SKM-1 treated with dmso at 0.1 percent for 144 hours (cell line): ENCODE results near the gene GAPDH.
A peak's percentile ranks its signal among the peaks of the same experiment; 100 is the strongest.
"Not testable (repeated sequence)": the region's sequence is repeated elsewhere in the genome, so short reads cannot be mapped to it uniquely, and the experiment has no call there.

ENCODE experiments used
- DNase-seq: peaks from one replicate; lab custom pipeline; 2025; ENCODE audit not compliant: unreplicated experiment; lab: John Stamatoyannopoulos, UW

GAPDH gene

DNA sequence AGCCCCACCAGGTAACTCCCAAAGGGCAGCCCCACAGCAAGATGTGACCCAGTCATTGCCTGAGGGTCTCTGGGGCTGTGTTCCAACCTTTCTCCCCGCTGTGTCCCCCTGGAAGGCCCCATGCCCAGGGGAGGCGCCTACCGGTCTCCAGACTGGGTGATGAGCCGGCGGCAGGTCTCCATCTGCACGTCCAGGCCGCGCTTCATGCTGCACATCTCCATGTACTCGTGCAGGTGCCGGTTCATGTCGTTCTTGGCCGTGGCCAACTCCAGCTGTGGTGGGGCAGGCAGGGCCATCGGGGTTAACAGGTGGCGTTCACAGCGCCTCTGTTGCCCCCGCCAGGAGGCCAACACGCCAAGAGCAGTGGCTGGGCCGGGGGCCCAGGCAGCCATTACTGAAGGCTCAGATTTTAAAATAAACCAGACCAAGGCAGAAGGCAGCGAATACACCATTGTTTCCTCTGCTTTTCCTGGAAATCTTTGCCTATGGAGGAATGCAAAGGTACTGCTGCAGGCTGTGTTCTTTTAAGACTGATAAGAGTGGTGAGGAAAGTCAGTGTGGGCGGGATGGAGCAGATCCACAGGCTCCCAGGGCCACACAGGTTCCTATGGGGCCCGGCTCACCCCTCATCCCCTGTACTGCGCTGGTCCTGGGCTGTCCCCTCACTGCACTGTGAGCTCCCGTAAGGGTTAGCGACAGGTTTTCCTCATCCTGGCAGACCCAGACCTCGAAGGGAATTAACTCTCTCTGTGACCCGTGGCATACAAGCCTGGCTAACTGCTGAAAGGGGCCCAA lies 7.3 kb downstream of the GAPDH start:
- DNase-seq: no peak

DNA sequence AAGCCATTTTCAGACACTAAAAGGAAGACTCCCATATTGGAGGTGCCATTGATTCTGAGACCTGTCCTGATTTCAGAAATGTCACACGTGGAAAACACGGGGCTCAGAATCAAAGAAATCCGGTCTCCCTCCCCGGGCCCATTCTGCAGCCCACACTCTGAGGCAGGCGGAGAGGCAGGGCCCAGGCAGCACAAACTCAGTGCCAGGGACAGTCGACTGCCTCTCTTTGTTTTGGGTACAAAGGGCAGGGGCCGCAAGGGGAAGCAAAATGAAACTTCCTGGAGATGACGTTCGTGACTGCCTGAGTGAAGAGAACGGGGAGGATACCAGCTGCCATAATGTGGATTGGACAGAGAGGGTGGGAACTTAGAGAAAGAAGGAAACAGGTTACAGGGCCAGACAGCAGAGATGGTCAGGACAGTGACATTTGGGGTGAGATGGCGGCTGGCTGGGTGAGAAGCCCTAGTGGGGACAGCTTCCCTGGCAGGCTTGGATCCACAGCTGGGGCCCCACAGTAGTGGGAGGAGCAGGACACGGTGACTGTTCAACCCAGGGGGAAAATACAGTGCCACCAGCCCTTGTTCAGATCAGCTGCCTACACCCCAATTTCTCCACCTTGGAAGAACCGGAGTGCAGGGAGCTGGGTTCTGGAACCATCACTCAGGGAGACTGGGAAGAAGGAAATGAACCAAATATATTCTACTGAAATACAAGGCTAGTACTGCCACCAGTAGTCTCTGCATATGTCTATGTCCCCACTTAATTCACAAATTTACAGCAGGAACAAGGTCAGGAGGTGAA lies 8.1 kb downstream of the GAPDH start:
- DNase-seq: no peak

DNA sequence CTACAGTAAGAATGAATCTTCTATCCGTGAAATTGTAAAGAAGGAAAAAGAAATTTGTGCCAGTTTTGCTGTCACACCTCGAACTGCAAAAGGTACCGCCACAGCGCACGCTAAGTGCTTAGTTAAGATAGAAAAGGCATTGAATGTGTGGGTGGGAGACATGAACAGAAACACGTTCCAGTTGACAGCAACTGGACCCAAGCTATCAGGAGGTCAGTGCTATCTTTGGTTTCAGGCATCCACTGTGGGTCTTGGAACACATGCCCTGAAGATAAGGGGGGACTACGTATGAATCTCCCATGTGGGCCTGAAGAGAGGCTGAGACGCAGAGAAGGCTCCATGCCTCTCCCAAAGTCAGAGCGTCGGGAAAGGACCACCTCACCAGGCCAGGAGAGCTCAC lies 11.7 kb downstream of the GAPDH start:
- DNase-seq: no peak

DNA sequence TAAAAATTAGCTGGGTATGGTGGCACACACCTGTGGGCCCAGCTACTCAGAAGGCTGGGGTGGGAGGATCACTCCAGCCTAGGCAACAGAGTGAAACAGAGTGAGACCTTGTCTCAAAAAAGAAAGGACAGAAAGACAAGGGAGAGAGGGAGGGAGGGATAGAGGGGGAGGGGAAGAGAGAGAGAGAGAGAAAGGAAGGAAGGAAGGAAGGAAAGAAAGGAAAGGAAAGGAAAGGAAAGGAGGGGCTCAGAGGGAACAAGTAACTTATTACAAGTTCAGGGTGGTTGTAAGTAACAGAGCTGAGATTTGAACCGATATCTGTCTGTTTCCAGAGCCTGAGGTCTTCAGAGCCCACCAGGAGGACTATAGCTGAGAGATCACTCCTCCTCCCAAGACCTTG lies 13.2 kb downstream of the GAPDH start:
- DNase-seq: no peak

DNA sequence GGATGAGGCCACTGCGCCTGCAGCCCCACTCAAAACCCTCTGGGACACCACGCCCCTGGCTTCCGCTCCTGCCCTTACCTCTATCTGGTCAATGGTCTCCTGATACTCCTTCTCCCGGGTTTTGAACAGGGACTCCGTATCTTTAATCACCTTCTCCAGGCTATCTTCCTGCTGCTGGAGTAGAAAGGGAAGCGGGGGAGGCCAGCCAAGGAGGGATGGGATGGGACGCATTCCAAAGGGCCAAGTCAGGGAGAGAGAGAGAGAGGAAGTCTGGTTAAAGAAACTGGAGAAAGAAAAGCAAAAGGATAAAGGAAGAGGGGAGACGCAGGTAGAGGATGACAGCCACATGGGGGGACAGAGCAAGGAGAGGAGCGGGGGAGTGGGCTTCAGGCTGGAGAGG lies 13.7 kb downstream of the GAPDH start:
- no peak for DNase-seq

DNA sequence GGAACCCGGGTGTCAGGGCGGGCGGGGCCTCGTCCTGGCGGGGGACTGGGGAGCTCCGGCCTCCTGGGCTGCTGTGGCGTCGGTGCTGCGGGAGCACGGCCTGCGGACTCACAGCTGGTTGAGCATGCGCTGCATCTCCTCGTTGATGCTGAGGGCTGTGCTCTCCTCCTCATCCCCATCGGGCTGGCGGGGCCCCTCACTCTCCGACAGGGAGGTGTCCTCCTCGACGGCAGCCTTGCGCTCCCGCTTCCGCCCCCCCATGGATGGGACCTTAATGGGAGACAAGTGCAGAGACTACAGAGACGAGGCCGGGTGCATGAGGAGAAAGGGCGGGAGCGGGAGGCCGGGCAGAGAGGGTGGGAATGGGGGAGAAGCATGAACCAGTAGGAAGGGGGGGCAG lies 14.2 kb downstream of the GAPDH start:
- no peak for DNase-seq

DNA sequence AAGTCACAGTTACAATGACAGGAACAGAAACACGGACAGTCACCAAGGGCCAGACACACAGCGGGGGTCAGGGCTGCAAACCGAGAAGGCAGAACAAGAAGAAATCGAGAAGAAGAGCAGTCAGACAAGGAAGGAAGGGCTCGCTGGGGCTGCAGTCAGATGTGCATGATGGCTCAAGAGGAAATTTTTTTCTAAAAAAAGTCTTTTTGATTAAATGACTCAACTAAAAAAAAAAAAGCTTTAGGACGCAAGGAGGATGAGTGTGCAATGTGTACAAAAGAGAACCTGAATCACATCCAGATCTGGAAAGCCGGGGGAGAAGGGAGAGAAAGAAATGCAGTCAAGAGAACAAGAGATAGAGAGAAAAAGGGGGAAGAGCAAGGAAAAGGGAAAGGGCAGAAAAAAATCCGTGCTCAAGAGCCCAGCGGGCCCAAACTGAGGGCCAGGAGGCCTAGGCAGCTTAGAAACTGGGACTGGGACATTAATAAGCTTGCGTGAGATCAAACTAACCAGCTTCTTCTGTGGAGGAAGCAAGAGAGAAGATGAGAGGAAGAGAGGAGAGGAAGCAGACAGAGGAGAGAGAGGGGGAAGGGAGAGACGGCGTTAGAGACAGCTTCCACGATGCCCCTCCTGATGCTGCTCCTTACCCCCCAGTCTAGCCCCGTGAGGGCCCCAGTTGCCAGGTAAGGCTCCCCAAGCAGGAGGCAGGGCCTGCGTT lies 14.8 kb downstream of the GAPDH start:
- no peak for DNase-seq

DNA sequence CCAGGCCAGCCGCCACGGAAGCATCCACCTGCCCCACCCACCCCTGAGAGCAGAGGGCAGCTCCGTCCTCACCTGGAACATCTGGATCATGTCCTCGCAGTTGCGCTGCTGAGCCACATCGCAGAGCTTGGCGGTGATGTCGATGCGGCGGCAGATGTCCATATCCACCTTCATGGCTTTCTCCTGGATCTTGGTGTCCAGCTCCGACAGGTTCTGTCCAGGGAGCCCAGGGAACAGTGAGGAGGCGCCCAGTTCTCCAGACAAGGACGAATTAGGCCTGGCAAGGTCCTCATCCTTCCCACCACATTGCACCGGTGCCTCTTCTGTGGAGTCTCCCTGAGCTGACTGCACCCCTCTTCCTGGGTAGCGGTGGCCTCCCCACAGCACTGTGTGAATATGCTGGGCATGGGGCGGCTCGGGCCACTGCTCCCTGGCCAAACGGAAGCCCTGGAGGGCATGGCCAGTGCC lies 15.4 kb downstream of the GAPDH start:
- no peak for DNase-seq

DNA sequence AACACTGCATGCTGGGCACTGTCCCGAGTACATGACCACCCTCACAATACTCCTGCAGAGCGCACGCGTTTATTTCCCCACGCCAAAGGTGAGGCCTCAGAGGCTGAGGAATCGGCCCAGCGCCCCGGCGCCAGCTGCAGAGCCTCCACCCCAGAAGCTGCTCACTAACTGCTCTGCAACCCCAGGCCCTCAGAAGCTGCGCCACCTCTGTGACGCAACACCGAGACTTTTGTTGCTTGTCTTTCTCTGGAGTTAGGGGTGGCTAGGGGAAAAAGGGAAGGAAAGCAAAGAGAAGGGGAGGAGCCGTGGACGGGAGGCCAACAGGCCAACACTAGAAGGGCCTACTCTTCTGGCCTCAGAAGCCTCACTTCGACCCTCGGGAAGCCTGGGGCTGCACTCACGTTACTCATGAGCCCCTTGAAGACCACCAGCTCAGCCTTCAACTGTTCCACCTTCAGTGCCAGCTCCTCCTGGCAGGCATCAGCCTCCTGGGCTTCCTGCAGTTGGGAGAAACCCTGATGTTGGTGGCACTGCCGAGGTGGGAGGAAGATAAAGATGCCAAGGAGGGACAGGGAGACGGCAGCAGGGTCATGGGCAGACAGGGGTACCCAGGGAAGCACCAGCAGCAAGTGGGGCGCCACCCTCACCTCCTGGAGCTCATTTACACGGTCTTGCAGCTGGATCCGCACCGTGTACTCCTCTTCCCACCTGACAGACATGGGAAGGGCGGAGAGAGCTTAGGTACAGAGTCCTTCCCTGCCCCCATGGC lies 16.2 kb downstream of the GAPDH start:
- DNase-seq: peak; percentile 67

DNA sequence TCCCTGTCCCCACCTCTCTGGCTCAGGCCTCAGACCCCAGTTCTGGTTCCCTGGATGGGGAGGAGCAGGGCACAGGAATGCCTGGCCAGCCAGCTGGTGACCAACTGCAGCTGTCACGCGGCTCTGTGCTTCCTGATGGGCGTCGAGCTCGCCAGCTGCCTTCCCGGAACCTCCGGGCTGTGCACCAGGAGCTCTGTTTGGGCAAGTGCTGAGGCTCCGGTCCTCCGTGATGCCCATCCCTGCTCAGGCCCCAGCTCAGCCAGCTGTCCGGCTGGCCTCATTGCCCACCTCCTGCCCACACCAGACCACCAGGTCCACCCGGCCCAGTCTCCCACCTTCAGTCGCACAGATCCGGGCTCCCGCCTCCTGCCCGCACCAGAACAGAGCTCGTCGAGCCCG lies 16.7 kb downstream of the GAPDH start:
- DNase-seq: no peak

DNA sequence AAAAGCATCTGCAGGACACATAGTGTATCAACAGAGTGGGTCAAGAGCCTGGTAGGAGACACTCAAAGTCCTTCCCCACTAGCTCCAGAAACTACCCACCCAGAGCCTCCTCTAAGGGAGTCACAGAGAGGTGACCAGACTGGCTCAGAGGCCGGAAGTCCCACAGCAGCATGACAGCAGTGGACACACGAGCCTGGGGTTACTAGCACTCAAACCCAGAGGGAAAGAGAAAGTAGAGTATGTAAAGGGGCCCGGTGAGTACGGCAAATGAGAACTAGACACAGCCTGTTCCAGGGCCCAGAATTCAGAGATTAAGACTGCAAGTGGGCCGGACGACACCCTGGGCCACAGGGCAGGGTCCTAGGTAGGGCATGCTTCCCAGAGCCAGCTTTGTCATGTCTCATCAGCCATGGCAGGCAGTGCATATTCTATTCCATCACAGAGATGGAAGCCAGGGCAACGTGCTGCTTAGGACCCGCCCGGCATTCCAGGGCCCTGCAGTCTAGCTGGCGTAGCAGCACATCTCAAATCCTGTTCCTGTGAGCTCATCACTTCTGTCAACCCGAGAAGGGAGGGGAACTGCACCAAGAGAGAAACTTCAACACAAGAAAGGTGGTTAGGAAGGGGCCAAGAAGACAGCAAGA lies 17.3 kb downstream of the GAPDH start:
- DNase-seq: no peak

DNA sequence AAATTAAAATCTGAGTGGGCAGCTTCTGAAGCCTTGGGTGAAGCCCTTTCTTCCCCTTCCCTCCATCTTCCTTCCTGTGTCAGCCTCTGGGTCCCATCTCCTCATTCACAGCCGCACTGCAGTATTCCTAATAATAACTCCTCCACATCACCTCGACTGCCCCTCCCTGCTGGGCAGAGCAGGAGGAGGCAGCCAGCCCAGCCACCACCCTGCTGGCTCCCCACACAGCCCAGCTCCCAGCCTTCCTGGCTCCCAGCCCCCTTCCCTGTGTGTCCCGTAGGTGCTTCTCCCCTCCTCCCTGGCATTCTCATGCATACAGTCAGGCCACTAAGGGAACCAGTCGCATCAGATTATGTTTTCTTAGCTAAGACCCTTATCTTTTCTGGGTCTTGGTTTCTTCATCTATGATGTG lies 17.8 kb downstream of the GAPDH start:
- no peak for DNase-seq

DNA sequence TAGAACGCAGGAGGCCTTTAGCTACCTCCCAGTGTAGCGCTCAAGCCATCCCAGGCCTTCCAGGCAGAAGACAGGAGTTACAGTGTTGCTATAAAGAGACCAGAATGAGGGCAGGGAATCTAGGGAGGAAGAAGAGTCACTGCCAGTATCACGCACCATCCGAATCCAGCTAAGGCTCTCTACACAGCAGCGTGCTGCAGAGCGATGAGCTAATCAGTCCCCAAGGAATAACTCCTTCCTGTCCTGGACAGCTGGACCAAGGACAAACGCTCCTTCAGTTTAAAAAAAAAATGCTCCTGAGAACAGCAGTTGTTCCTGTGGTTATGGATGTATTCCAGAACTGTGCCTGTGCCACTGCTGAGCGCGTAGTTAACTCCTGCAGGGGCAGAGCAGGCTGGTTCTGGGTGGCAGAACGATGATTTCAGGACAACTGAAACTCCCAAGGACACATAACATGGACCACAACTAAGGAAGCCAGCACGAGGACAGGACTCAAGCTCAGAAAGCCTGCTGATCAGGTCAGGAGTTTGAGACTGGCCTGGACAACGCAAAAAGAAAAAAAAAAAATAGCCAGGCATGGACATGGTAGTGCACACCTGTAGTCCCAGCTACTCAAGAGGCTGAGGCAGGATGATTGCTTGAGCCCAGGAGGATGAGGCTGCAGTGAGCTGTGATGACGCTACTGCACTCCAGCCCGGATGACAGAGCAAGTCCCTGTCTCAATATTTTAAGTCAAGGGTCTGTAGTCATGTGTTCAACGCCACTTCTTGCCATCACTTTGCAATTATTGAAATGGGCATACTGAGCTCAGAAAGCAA lies 18.9 kb downstream of the GAPDH start:
- no peak for DNase-seq

DNA sequence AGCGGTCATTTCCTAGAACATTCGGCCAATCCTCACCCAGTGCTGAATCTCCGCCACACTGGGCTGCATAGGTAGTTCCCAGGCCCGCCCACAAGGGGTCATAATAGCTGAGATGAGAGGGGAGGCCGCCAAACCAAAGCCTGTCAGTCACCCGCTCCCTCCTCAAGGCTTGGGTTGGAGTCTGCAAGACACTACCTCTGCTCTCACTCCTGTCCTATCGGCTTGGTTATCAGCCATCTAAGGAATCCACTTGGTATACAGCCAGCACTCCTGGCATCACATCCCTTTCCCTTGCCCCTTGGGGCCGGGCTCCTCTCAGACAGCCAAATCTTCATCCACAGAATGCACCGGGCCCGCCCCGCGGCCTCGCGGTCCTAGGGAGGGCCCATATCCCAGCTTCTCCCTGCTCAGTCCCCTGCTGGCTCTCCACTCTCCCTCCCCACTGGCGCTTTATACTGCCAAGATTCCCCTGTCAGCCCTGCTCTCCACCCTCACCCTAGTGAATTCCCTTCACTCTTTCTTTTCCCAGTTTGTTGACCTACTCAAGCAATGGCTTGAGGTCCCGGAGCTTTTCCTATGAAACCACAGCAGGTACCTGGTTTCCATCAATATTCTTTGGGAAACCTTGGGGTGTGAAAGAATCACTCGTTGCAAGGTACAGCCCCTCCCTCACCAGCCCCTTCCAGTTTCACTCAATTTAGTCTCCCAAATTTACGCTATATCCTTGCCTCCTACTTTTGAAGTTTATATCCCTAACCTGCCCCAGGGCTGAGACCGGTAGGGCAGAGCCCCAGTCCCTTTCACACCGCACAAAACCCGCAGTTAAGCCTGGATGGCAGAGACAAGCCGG lies 20.1 kb downstream of the GAPDH start:
- peak; percentile 56 for DNase-seq

DNA sequence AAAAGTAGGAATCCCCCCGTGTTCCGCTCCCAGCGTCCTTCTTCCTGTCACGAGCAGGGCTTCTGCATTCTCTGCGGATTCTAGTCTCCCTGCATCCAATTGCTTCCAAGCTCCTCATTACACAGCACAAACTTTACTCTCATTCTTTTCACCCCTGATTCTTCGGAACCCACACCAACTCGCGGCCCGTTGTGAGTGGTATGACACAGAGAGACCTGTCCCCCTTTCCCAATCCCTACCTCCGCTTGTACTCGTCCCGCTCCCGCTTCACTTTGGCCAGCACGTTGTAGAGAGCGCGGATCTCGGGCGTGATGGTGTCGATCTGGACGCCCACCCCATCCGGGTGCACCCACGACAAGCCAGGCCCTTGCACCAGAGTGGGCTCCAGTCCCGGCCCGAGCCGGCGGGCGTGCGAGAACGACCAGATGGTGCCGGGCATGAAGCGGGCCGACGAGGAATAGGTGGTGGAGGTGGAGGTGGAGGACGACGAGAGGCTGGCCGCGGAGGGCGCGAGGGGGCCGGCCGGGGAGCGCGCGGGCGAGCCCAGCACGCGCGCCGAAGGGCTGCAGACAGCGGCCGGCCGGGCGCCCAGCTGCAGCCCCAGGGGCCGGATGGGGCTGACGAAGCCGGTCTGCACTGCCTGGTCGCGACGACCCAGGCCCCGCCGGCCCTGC lies 20.8 kb downstream of the GAPDH start:
- DNase-seq: no peak

DNA sequence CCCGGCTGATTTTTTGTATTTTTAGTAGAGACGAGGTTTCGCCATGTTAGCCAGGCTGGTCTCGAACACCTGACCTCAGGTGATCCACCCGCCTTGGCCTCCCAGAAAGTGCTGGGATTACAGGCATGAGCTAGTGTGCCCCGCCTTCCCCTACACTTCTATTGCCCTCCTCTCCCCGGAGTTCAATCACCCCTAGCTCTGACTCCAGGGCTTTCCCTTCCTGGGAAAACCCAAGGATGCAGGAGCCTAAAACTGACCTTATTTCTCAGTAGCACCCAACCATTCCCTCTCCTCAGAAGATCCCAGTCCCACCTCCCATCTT lies 22.1 kb downstream of the GAPDH start:
- DNase-seq: not testable (repeated sequence)

DNA sequence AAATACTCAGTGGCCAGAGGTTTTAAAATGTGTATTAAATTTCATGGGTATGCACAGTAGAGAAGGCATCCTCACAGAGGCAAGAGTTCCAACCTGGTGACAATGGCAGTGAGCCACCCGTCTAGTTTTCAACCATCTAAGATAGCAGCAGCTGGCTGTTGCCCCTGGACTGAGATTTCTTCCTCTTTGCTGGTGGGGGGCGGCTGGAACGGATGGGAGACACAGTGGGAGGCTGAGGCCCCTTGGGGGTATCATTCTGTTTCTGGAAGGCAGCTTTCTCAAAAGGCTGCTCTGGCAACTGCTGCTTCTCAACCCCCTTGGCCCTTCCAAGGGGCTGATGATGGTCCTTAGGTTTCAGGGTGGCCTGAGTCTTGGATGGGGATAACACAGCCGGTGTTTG lies 22.5 kb downstream of the GAPDH start:
- no peak for DNase-seq

DNA sequence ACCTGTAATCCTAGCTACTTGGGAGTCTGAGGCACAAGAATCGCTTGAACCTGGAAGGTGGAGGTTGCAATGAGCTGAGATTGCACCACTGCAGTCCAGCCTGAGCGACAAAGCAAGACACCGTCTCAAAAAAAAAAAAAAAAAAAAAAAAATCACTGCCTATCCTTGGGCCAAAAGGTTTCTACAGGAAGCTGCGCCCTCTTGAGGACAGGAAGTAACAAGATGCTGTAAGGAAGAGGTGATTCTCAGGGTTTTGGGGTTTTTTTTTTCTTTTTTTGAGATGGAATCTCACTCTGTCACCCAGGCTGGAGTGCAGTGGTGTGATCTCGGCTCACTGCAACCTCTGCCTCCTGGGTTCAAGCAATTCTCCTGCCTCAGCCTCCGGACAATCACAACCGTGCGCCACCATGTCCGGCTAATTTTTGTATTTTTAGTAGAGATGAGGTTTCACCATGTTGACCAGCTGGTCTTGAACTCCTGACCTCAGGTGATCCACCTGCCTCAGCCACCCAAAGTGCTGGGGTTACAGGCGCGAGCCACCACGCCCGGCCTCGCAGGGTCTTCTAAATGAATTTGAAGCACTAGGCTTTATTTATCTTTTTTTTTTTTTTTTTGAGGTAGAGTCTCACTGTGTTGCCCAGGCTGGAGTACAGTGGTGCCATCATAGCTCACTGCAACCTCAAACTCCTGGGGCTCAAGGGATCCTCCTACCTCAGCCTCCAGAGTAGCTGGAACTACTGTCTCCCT lies 23.9 kb downstream of the GAPDH start:
- not testable (repeated sequence) for DNase-seq
